Lung (tissue), 12 donors: ENCODE results near the gene GPATCH8. TPM values are rescaled to one million over a fixed set of nuclear protein-coding genes. Genes with fewer than 3 reads are reported as not detected.

Source experiments
- ATAC-seq: fragments of 200-7000 bp; cut with Tn5 transposase; one replicate; pipeline ENCODE4 v1.9.1; 2020; ENCODE audit warnings: moderate number of reproducible peaks; ENCODE audit not compliant: insufficient read depth, low FRiP score
- DNase-seq, 3 donors: peaks; one replicate each; pipeline ENCODE4 v3.0.0-alpha.2; 2013 to 2017
- H3K27ac ChIP-seq, 2 donors: one replicate each; pipeline ENCODE4 v1.5.1; 2013; ENCODE audit warnings: mild to moderate bottlenecking in 2 of 2, moderate library complexity in 2 of 2, control low read depth in 1 of 2, inconsistent platforms in 1 of 2, low read depth in 1 of 2, low read length in 1 of 2
- H3K27me3 ChIP-seq, 3 donors: one replicate each; pipeline ENCODE4 v1.5.1; 2013; ENCODE audit warnings: low read length in 2 of 3; ENCODE audit not compliant: control insufficient read depth in 3 of 3, insufficient read depth in 3 of 3
- H3K36me3 ChIP-seq, 4 donors: one replicate each; pipeline ENCODE4 v1.5.1; 2013; ENCODE audit warnings: low read length in 4 of 4, mild to moderate bottlenecking in 1 of 4, moderate library complexity in 1 of 4; ENCODE audit not compliant: control insufficient read depth in 4 of 4, insufficient read depth in 4 of 4
- H3K4me1 ChIP-seq, 5 donors: one replicate each; pipeline ENCODE4 v1.5.1; 2013; ENCODE audit warnings: low read length in 5 of 5, mild to moderate bottlenecking in 2 of 5, moderate library complexity in 1 of 5; ENCODE audit not compliant: control insufficient read depth in 5 of 5, insufficient read depth in 5 of 5
- H3K4me3 ChIP-seq: one replicate; pipeline ENCODE4 v1.5.1; 2013; ENCODE audit warnings: mild to moderate bottlenecking, control low read depth, moderate library complexity
- H3K9ac ChIP-seq, 2 donors: one replicate each; pipeline ENCODE4 v1.5.1; 2013; ENCODE audit warnings: low read length in 2 of 2, control low read depth in 1 of 2; ENCODE audit not compliant: insufficient read depth in 1 of 2
- H3K9me3 ChIP-seq, 4 donors: one replicate each; pipeline ENCODE4 v1.5.1; 2013; ENCODE audit warnings: low read length in 3 of 4, mild to moderate bottlenecking in 1 of 4, moderate library complexity in 1 of 4; ENCODE audit not compliant: control insufficient read depth in 4 of 4, insufficient read depth in 3 of 4
- CTCF ChIP-seq: IDR thresholded peaks from 2 replicates; pipeline ENCODE4 v1.5.1; 2012; ENCODE audit warnings: mild to moderate bottlenecking; ENCODE audit errors: control extremely low read depth, extremely low read depth
- WGBS, 2 donors: extraction: QIAGEN DNeasy Blood & Tissue Kit; methylation state at CpG; one replicate each; pipeline ENCODE4 v1.1.7; 2013; 5-methylcytosine and 5-hydroxymethylcytosine counted together
- polyA plus RNA-seq, 2 donors: library from polyadenylated mRNA; stranded (reverse); fragments of 200-250 nt; gene quantifications; one replicate each; pipeline ENCODE4 v1.2.1, GENCODE V29; 2013
- total RNA-seq, 2 donors: library from RNA; depleted of rRNA in 1 of 2; stranded (reverse); fragments of >200 nt in 1 of 2; gene quantifications; one replicate each; pipeline ENCODE4 v1.2.1, GENCODE V29; 2014 to 2021
- donor health status: control.
- donor health status: control.
- donor health status: Bipolar disorder and iron deficiency.
- donor health status: healthy.
- donor health status: DM: yes; HTN: yes; CAD: no.

GPATCH8 gene
- total and polyA plus RNA-seq, 4 donors, result 8.9 to 62.0 (median 23.8) TPM

GRCh38 chr17:44527954-44528353 is 24.7 kb upstream of the GPATCH8 start:
- ATAC-seq, result no peak
- no peak for DNase-seq
- 94 to 98% methylated on average over 22 to 28 of the region's 28 CpGs for WGBS, 2 donors

GRCh38 chr17:44527102-44527501 is 23.9 kb upstream of the GPATCH8 start:
- WGBS, 2 donors, result 96 to 100% methylated on average over 1 of the region's 1 CpG
- TF ChIP-seq CTCF, result no peak

More at GRCh38 chr17:44527954-44528353, 24.7 kb upstream of the GPATCH8 start:
- H3K27ac ChIP-seq, result no peak overlapping the region
- H3K9me3 ChIP-seq, result peaks cover 0 to 3% (median 0%) of the 10 kb centered on the region in 4 donors
- no peak for TF ChIP-seq CTCF
- H3K4me1 ChIP-seq, result no peaks in the 10 kb centered on the region
- no peaks in the 10 kb centered on the region for H3K36me3 ChIP-seq
- no peaks in the 10 kb centered on the region for H3K27me3 ChIP-seq
- H3K9ac ChIP-seq, result no peak overlapping the region
- H3K4me3 ChIP-seq, result no peak overlapping the region

GRCh38 chr17:44523672-44523972 is 20.4 kb upstream of the GPATCH8 start:
- no peak overlapping the region for H3K27ac ChIP-seq
- no peak overlapping the region for H3K4me3 ChIP-seq
- TF ChIP-seq CTCF, result no peak
- 71 to 83% methylated on average over 3 of the region's 3 CpGs for WGBS, 2 donors
- DNase-seq (no peak), ATAC-seq (no peak)
- no peak overlapping the region for H3K9ac ChIP-seq
- peaks cover 0 to 2% (median 0%) of the 10 kb centered on the region in 3 donors for H3K27me3 ChIP-seq
- H3K36me3 ChIP-seq, result no peaks in the 10 kb centered on the region
- H3K9me3 ChIP-seq, result peaks cover 0 to 3% (median 0%) of the 10 kb centered on the region in 4 donors
- no peaks in the 10 kb centered on the region for H3K4me1 ChIP-seq

More at GRCh38 chr17:44527102-44527501, 23.9 kb upstream of the GPATCH8 start:
- Histone ChIP-seq H3K4me3 (no peak overlapping the region), H3K9me3 (peaks cover 0 to 3% (median 0%) of the 10 kb centered on the region in 4 donors), H3K36me3 (no peaks in the 10 kb centered on the region), H3K27ac (no peak overlapping the region), H3K9ac (no peak overlapping the region), H3K27me3 (no peaks in the 10 kb centered on the region), H3K4me1 (no peaks in the 10 kb centered on the region)
- ATAC-seq (no peak), DNase-seq (no peak)
